ENCODE results near the gene TMC3. TPM values are rescaled to one million over a fixed set of nuclear protein-coding genes. Genes with fewer than 3 reads are reported as not detected.

TMC3 gene
- total RNA-seq, 2 experiments from 2014 or later, result not detected

DNA sequence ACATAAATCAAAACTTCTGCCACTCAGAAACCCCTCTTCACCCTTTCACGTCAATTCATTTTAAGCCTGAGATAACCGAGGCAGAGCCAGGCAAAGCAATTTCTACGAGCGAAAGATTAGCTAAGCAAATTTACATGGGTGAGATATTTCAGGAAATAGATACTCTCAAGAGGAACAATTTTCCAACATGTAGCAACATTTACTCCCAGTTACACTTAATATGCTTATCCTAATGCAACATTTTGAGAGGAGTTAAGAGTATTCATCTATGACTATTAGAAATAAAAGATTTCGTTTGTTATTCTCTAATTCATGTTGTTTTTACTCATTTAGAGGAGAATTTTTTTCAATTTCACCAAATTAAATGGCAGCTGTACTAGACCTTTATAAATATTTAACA, 837 bp downstream of the TMC3 start:
- POLR2A ChIA-PET, result no interaction called here
- Histone ChIP-seq H3K27ac (ENCODE audit: low read depth in 1 of 2, low read length in 2 of 2) (no peak overlapping the region), H3K4me3 (ENCODE audit: low read length) (no peak overlapping the region), H3K27me3 (ENCODE audit: control insufficient read depth in 1 of 2, insufficient read depth in 2 of 2, low read length in 2 of 2) (no peaks in the 10 kb centered on the region), H3K9me3 (ENCODE audit: control insufficient read depth in 1 of 2, insufficient read depth in 1 of 2, low read length in 2 of 2) (no peaks in the 10 kb centered on the region), H3K36me3 (ENCODE audit: insufficient read depth, low read length) (no peaks in the 10 kb centered on the region), H3K4me1 (ENCODE audit: insufficient read depth, low read length) (no peaks in the 10 kb centered on the region)
- H3K27ac Mint-ChIP-seq, result no peak overlapping the region
- no peaks in the 10 kb centered on the region for H3K9me3 Mint-ChIP-seq
- H3K4me3 Mint-ChIP-seq, result no peak overlapping the region
- intact Hi-C loops (cut with DNase I, micrococcal nuclease), result no loop called here
- H3K27me3 Mint-ChIP-seq, result no peaks in the 10 kb centered on the region
- ATAC-seq (ENCODE audit: poor library complexity), result no peak
- no peaks in the 10 kb centered on the region for H3K4me1 Mint-ChIP-seq (ENCODE audit: low read depth)
- TF ChIP-seq, protein P1, sequence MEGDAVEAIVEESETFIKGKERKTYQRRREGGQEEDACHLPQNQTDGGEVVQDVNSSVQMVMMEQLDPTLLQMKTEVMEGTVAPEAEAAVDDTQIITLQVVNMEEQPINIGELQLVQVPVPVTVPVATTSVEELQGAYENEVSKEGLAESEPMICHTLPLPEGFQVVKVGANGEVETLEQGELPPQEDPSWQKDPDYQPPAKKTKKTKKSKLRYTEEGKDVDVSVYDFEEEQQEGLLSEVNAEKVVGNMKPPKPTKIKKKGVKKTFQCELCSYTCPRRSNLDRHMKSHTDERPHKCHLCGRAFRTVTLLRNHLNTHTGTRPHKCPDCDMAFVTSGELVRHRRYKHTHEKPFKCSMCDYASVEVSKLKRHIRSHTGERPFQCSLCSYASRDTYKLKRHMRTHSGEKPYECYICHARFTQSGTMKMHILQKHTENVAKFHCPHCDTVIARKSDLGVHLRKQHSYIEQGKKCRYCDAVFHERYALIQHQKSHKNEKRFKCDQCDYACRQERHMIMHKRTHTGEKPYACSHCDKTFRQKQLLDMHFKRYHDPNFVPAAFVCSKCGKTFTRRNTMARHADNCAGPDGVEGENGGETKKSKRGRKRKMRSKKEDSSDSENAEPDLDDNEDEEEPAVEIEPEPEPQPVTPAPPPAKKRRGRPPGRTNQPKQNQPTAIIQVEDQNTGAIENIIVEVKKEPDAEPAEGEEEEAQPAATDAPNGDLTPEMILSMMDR (IDR thresholded peaks at IDR 0.05), result no peak
- CTCF ChIA-PET, result no interaction called here
- no peaks in the 10 kb centered on the region for H3K36me3 Mint-ChIP-seq (ENCODE audit: low read depth)
- DNase-seq, result no peak

DNA sequence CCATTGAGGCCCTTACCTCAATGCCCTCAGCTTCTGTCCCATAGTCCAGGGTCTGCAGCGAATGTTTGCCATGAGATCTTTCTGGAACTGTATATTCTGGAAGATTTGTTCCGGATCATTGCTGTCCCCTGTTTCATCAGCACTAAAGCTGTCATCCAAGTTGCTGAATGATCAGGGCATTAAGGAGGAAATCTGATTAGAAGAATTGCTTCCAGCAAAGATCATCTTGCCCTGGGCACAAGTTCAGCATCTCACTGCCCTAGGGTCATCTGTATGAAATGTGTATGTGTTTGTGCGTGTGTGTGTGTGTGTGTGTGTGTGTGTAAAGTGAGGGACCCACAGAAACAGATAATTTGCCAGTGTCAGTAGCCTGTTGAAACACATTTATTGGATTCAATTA, 1.4 kb downstream of the TMC3 start:
- intact Hi-C loops (cut with DNase I, micrococcal nuclease), result no loop called here
- ChIA-PET CTCF (no interaction called here), POLR2A (no interaction called here)
- H3K4me3 Mint-ChIP-seq, result no peak overlapping the region
- no peak overlapping the region for H3K27ac ChIP-seq (ENCODE audit: low read depth in 1 of 2, low read length in 2 of 2)
- TF ChIP-seq, protein P1 (IDR thresholded peaks at IDR 0.05), result no peak
- no peak overlapping the region for H3K27ac Mint-ChIP-seq
- H3K4me1 ChIP-seq (ENCODE audit: insufficient read depth, low read length), result no peaks in the 10 kb centered on the region
- H3K36me3 ChIP-seq (ENCODE audit: insufficient read depth, low read length), result no peaks in the 10 kb centered on the region
- H3K4me3 ChIP-seq (ENCODE audit: low read length), result no peak overlapping the region
- H3K27me3 Mint-ChIP-seq, result no peaks in the 10 kb centered on the region
- ATAC-seq (ENCODE audit: poor library complexity), result no peak
- H3K27me3 ChIP-seq (ENCODE audit: control insufficient read depth in 1 of 2, insufficient read depth in 2 of 2, low read length in 2 of 2), result no peaks in the 10 kb centered on the region
- no peaks in the 10 kb centered on the region for H3K9me3 ChIP-seq (ENCODE audit: control insufficient read depth in 1 of 2, insufficient read depth in 1 of 2, low read length in 2 of 2)
- no peaks in the 10 kb centered on the region for H3K4me1 Mint-ChIP-seq (ENCODE audit: low read depth)
- H3K9me3 Mint-ChIP-seq, result no peaks in the 10 kb centered on the region
- no peaks in the 10 kb centered on the region for H3K36me3 Mint-ChIP-seq (ENCODE audit: low read depth)
- no peak for DNase-seq

DNA sequence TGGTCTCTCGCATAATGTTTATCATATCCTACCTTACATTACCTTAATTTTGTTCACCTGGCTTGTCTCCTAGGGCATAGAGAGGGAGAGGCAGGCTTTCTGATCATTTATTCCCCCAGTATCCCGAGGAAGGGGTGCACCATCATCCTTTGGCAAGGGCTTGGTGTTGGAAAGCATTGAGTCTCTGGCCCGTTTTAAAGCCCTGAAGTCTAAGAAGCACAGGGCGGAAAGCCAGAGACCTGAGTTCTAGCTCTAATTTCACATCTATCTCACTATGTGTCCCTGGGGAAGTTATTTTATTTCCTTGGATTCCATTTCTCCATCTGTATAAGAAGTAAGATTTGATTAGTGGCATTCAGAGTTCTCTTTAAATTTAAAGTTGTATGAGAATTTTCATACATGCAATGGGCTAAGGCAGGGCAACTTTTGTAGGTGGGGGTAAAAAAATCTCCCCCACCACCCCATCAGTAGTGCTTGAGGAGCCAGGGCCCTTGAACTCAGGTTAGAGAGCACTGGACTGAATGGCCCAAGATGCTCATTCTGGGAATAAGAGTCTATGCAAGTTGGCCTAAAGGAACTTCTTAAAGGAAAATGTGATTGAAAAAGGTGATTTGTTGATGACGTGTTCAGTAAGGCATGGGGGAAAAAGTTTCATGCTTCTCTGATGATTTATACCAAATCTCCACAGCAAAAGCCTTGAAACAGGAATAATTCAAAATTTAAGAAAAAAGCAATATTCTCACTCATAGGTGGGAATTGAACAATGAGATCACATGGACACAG, 10.1 kb downstream of the TMC3 start:
- Mint-ChIP-seq H3K4me3 (no peak overlapping the region), H3K9me3 (no peaks in the 10 kb centered on the region), H3K4me1 (ENCODE audit: low read depth) (no peaks in the 10 kb centered on the region), H3K27me3 (no peaks in the 10 kb centered on the region), H3K36me3 (ENCODE audit: low read depth) (no peaks in the 10 kb centered on the region), H3K27ac (no peak overlapping the region)
- DNase-seq, result no peak
- H3K4me3 ChIP-seq (ENCODE audit: low read length), result no peak overlapping the region
- H3K9me3 ChIP-seq (ENCODE audit: control insufficient read depth in 1 of 2, insufficient read depth in 1 of 2, low read length in 2 of 2), result no peaks in the 10 kb centered on the region
- intact Hi-C loops (cut with DNase I, micrococcal nuclease), result no loop called here
- no peaks in the 10 kb centered on the region for H3K4me1 ChIP-seq (ENCODE audit: insufficient read depth, low read length)
- no peak overlapping the region for H3K27ac ChIP-seq (ENCODE audit: low read depth in 1 of 2, low read length in 2 of 2)
- CTCF ChIA-PET, result no interaction called here
- TF ChIP-seq, protein P1 (IDR thresholded peaks at IDR 0.05), result no peak
- no peak for ATAC-seq (ENCODE audit: poor library complexity)
- no peaks in the 10 kb centered on the region for H3K27me3 ChIP-seq (ENCODE audit: control insufficient read depth in 1 of 2, insufficient read depth in 2 of 2, low read length in 2 of 2)
- POLR2A ChIA-PET, result no interaction called here
- H3K36me3 ChIP-seq (ENCODE audit: insufficient read depth, low read length), result no peaks in the 10 kb centered on the region

Measured in CD4-positive, alpha-beta T cell (primary cell).